ENCODE results near the gene TBCD. TPM values are rescaled to one million over a fixed set of nuclear protein-coding genes. Genes with fewer than 3 reads are reported as not detected.

Gene TBCD
- total RNA-seq (2022; extraction: Qiagen RNA extraction) = 67.1 to 85.6 TPM (median 73.3 TPM) in 5 replicates

DNA sequence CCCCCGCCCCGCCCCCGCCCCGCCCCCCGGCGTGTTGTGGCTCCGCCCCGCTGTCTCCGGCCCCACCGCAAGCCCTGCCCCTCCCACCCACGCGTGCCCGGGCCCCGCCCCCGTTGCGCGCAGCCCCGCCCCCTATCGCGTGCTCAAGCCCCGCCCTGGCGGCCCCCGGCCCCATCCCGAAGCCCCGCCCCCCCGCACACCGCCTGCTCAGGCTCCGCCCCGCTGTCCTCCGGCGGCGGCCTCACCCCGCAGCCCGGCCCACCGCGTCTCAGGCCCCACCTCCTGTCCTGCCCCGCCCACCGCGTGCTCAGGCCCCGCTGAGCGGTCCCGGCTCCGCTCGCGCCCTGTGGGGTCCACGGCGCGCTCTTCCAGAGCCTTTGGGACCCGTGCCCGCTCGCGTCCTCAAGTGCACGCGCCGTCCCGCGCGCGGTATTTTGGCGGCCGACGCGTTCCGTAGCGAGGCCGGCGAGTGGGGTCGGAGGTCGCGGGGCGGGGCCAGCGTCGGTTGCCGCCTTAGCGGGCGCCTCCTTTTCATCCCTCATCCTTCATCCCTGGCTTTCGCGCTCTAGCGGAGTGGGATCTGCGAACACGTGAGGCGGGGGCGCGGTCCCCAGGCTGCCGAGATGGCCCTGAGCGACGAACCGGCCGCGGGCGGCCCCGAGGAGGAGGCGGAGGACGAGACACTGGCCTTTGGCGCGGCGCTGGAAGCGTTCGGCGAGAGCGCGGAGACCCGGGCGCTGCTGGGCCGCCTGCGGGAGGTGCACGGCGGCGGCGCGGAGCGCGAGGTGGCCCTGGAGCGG lies at the start of gene TBCD:
Gene TBCD, plus strand, starts transcription at position 495 of the 800 bp plus-strand sequence. Its CDS starts 129 bp downstream, at position 624.

GRCh38 chr17:82716203-82717010 lies 35.5 kb upstream of the TBCD start, which contains the start of gene FN3KRP:
Gene FN3KRP, plus strand, starts transcription at chr17:82716706. Its CDS starts 50 bp downstream, at chr17:82716756.

DNA sequence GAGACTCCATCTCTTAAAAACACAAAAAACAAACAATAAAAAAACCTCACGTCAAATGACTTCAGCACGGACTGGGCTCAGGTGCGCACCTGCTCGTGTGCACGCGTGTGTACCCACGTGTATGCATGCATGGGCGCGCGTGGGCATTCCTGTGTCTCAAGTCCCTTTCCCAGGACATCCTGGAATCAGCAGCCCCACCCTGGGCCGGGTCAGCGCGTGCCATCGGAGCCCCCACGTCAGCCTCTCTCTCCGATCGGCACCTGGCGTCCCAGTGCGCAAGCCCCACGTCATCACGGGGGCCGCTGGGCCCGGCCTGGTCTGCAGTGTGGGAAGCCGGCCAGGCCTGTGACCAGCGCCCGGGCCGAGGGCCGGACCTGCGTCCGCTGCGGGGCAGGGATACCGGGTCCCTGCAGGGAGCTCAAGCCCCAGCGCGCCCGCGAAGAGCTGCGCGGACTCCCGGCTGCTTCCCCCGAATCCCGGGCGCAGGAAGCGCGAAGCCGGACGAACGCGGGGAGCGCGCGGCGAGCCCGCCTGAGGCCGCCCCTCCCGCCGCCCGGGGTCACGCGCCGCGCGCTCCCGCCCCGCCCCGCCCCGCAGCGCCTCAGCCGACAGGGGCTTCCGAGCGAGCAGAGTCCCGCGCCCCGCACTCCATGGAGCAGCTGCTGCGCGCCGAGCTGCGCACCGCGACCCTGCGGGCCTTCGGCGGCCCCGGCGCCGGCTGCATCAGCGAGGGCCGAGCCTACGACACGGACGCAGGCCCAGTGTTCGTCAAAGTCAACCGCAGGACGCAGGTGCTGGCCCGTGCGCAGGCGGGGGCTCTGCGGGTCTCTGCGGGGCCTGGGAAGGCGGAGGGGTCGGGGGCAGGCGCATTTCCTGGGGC lies 16.6 kb upstream of the TBCD start, which contains the start of gene FN3K:
Gene FN3K, plus strand, starts transcription at position 629 of the 880 bp plus-strand sequence. Its CDS starts 22 bp downstream, at position 651.

GRCh38 chr17:82839617-82840292 lies 87.9 kb downstream of the TBCD start, which contains the start of gene ZNF750:
Gene ZNF750, minus strand, starts transcription at chr17:82840022. Its CDS starts 7,568 bp downstream, at chr17:82832454.

Other genes with a start within 250 kb of the TBCD start
- gene FOXK2, start 232.3 kb upstream of the TBCD start, total RNA-seq (2022; extraction: Qiagen RNA extraction) = 46.9 to 55.6 TPM (median 53.2 TPM) in 5 replicates
- gene WDR45B, start 103.6 kb upstream of the TBCD start, total RNA-seq (2022; extraction: Qiagen RNA extraction) = 88.5 to 98.2 TPM (median 90.9 TPM) in 5 replicates
- 15.4 to 18.0 TPM (median 16.2 TPM) in 5 replicates for gene RAB40B, start 53.4 kb upstream of the TBCD start, total RNA-seq (2022; extraction: Qiagen RNA extraction)
- gene FN3KRP, start 35.4 kb upstream of the TBCD start, total RNA-seq (2022; extraction: Qiagen RNA extraction) = 65.6 to 74.4 TPM (median 67.8 TPM) in 5 replicates
- 8.3 to 9.5 TPM (median 9.0 TPM) in 5 replicates for gene FN3K, start 16.4 kb upstream of the TBCD start, total RNA-seq (2022; extraction: Qiagen RNA extraction)
- gene ZNF750, start 88.0 kb downstream of the TBCD start, total RNA-seq (2022; extraction: Qiagen RNA extraction) = not detected in 5 replicates